Stimulated activated CD4-positive, alpha-beta T cell treated with anti-CD3 and anti-CD28 coated beads, TNF-alpha, amount 100 ng/mL, for 1 hour (primary cell): ENCODE measurements around the gene CCDC149.

ENCODE experiments used
- DNase-seq, 3 donors: peaks; one replicate each; pipeline ENCODE4 v3.0.0-alpha.2; 2020; ENCODE audit warnings: low read depth in 3 of 3, low spot score in 1 of 3

Gene CCDC149

DNA sequence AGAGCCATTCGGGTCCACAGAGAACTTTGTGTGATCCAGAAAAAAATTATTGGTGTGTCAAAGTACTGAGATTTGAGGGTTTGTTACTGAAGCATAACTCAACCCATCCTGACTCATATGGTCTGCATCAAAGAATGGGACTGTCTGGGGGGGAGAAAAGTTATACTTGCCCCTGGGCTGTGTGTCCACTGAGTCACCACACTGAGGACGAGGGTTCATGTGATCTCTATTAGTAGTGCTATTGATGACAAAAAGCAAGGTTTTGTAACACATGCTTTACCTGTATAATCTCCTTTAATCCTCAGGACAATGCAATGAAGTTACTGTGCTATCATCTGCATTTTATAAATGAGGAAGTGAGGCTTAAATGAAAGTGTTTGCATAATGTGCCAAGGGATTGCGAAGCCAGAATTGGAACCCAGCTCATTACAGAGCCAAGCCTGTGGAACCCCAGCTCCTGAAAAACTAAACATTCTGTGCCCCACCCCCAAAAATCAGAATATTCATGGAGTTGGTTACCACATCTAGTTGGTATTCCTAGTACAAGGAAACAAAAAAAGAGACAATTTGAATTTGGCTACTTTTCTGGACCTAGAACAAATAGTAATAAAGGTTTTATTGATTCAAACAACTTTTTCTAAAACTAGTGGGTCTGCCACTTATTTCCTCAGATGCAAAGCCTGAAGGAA, 31.2 kb downstream of the CCDC149 start:
- DNase-seq: no peak

DNA sequence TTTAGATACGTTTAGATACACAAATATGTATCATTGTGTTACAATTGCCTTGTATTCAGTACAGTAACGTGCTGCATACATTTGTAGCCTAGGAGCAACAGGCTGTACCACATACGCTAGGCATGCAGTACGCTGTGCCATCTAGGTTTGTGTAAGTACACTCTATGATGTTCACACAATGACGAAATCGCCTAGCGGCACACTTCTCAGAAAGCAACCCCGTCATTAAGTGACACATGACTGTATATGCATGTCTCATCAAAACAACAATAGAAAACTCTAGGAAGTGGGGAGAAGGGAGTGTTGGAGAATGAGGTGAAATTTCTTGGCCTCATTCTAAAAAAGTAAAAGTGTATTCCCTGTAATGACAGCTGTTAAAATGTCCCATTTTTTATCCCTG, 32.7 kb downstream of the CCDC149 start:
- no peak for DNase-seq

DNA sequence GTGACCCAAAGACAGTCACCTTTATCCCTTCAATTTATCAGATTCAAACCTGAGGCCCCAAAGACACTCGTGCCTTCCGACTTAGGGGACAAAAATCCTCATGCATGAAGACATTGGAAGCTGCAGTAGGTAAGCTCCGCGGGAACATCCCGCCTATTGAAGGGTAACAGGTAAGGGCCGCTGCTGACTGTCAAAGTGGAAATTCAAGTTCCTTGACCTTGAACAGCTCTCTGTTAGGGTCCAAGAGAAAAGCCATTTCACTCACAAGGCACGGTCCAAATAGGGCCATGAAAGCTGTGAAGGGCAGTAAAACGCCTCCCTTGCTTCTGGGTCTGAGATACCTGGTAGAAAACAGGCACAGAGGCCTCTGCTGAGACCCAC, 34.2 kb downstream of the CCDC149 start:
- no peak for DNase-seq

DNA sequence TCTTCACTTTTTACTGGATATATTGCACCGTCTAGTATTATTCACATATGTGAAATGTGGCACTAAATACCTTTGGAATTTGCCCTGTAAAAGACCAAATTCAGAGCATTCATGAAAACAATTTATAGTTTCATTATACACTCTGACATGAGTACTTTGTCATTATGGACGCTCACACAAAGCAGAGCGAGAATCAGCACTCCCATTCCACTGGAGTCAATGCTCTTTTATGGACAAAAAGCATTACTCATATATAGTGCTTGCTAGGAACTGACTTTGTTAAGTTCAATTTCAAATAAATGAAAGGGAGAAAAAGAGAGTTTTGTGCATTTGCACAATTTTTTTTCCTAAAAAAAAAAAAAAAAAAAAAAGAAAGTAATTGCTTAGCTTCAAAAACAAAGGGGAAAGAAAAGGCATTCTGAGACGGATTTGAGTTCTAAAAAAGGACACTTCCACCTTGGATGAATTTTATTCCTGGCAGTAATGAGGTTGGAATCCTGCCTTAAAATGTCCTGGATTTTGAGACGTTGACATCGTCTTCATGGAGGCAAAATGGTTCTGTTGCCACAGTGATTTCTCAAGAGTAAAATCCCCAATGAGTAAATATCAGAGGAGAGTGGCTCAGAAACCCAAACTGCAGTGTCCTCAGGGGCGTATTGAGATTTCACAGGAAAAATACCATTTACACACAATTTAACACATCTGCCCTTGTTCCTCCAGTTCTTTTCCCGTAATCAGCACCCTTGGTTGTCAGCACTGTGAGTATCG, 34.8 kb downstream of the CCDC149 start:
- DNase-seq: no peak

DNA sequence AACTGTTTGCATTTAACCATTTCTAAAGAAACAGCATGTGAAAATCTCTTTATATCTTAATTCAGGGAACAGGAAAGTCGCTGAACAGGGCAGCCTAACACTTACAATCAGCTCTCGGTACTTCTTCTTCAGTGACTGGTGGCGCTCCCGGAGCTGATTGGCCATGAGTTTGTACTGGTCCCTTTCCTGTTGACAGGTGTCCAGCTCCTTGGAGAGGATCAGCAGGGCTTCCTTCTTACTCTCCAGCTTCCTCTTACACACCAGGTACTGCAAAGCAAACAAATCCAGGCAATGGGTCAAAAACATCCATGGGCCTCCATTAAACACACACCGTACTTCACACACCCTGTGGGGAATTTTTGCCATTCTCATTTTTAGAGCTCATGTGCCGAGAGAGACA, 36.4 kb downstream of the CCDC149 start:
- DNase-seq: no peak

DNA sequence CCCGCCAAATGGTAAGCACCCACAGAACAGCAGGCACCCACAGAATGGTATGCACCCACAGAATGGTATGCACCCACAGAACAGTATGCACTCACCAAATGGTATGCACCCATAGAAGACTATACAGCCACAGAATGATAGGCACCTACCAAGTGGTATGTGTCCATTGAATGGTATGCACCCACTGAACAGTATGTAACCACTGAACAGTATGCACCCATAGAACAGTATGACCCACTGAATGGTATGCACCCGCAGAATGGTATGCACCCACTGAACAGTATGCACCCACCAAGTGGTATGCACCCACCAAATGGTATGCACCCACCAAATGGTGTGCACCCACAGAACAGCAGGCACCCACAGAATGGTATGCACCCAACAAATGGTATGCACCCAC, 40.1 kb downstream of the CCDC149 start:
- DNase-seq: no peak

DNA sequence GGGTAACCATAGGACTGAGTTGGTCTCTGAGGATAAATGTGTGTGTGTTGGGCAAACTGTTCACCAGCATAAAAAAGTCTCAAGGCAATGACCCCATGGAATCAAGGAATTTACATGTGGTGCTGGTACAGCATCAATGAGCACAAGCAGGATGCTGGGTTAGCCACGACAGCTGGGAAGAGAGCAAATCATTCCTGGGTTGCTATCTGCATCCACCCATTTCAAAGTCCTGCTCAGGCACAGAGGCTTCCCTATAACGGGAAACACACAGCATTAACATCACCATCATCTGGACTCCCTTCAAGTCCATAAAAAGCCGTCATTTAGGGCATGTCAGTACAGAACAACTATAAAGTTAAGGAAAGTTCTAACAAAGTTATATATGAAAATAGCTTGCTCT, 41.6 kb downstream of the CCDC149 start:
- no peak for DNase-seq

DNA sequence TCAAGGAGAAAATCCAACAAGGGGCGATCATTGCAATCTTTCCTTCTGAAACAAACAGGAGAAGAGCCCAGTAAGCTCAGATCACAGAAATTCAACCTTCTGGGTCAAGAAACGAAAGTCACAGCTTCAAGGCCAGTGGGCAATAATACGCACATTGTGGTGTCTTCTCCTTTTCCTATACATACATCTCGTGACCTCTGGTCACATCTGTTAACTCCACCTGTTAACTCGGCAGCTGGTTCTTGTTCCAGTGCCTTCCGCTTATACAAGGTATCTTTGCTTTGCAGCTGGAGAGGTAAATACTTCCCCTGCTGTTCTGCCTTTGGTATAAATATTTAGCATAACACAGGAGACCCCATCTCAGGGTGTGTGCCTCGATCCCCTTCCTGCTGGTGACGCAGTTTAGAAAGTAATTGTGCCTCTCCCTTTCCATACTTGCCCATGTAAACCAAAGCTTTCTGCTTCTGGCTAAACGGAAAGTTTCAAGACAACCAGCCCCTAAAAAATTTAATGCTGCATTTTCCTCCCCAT, 45.0 kb downstream of the CCDC149 start:
- no peak for DNase-seq

DNA sequence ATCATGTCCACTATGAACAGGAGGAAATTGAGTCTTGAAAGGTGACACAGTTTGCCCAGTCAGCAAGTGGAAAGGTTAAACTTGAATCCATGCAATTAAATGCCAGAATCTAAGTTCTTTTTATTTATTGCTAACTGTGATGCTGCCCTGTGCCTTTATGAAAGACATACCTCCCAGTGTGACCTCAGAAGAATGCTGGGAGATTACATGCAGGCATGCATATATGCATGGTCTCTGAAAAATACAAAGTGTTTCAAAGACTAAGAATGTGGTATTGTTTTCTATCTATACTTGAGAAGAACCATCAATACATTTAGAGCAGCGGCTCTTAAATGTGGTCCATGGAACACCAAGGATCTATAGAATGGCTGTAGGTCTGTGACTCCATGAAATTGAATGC, 45.6 kb downstream of the CCDC149 start:
- DNase-seq: no peak

DNA sequence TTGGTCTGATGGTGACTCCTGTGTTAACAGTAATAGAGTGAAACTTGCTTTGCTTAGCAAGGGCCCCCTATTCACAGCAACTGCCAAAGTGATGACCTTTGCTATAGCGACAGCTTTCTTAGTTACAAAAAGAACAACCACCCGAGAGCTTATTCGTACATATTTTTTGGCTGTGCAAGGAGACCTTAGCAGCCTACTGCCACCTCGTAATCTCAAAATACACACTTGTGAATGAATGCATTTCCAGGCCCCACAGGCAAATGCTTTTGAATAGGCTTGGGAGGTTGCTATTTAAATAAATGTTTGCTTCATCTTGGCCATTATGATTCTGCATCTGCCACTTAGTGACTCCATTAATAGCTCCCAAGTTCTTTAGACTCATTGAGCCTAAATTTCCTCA, 47.4 kb downstream of the CCDC149 start:
- DNase-seq: no peak

DNA sequence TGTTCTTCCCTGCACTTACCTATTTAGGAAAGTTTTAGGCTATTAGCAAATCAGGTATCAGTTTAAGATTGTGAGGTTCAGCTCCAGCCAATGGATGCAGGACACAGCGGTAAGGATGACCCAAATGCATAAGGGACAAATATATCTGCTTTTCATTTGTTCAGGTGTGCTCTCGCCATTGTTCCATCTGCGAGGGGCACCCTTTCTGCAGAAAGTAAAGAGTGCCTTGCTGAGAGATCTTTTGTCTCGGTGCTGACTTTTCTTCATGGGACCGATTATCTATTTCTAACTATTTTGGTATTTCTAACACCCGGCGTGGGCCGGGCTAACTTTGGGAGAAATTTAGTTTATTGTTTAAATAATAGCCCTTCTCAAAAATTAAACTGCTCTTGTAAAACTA, 49.0 kb downstream of the CCDC149 start:
- DNase-seq: no peak

DNA sequence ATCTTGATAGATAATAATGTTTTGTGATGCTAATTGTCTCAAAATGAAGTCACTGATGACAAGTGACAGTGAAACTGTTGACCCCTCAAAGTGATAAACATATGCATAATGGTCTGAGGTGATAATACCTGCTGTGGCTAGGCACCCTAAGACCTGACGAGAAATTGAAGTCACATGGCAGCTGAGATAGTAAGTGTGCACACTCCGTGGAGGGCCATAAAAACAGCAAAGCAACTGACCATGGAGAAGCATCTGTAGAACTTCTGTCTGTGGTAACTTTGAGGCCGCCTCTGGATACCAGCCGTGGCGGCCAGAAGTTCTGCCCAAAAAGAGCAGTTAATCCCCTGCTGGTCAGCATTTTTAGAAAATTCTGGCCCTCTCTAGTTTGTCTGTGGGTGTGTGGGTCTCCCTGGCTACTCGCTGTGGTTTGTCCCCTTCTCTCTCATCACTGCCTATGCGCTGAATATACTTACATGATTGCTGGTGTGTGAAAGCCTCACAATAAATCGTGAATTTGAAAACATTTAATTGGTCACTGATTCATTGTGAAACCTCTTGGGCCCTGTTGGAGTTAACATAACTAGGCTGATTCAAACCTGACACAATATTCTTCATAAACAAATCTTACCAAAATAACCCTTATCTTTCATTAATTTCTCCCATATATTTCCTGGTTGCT, 50.6 kb downstream of the CCDC149 start:
- DNase-seq: no peak

DNA sequence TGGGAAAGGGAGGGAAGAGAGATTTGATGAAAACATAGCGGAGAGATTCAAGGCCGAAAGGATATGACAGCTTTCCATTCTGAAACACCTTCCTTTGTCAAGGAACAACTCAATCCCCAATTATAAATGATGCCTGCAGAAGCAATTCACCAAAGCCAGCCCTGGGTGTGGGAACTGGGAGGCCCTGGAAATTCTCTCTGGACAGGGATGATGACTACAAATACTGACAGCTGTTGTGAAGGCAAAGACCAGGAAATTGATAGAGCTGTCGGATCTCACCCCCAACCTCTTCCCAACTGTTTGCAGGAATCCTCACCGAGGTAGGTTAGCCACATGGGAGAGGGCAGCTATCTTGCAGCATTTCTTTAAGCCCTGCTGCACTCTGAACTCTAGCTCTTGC, 54.3 kb downstream of the CCDC149 start:
- DNase-seq: no peak

DNA sequence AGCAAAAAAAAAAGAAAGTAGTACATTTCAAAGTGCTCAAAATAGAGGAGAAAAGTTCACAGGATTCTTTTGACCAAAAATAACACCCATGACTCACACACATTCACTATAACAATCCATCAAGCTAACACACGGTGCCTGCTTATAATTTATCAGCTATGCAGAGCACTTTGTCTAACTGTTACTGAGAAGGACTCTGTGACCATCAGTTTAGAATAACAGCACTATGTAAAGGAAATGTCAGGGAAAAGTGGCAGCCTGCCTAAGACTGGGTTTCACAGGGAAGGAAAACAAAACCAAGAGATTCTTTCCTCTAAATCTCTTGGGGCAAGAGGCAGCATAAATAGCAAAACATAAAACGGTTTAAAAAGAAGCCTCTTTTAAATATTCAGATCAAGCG, 54.8 kb downstream of the CCDC149 start:
- DNase-seq: no peak

DNA sequence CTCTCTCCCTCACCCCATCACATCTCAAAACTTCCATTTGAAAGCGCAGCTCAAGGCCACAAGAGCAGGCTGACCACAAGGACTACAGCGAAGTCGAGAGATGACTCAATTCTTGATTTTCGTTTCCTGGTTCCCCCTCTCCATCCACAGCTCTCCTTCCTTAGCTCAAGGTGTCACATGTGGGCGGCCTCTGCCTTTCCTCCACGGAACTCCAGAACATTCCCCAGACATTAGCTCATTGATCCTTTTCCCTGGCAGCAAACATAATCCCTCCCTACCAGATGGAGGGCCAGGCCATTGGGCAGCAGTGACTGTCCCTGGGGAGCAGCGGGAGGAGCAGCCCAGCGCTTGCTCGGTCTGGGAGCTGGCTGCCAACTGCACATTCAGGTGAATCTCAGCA, 56.3 kb downstream of the CCDC149 start:
- DNase-seq: no peak

DNA sequence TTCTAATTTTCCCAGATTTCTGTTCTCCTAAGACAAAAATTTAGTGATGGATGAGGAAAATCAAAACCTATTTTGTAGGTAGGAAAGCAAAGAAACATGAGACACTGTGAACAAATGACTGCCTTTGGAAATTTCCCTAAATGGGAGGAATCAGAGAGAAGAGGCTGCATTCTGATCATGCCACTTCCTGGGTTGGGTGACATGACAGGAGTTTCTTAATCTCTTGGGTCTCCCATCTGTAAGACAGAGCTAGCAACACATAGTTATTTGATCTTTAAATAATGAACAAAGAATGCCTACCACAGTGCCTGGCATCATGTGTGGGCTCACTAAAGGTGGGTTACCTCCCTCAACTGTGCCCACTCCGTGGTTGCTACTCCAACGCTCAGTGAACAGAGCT, 57.1 kb downstream of the CCDC149 start:
- DNase-seq: no peak

DNA sequence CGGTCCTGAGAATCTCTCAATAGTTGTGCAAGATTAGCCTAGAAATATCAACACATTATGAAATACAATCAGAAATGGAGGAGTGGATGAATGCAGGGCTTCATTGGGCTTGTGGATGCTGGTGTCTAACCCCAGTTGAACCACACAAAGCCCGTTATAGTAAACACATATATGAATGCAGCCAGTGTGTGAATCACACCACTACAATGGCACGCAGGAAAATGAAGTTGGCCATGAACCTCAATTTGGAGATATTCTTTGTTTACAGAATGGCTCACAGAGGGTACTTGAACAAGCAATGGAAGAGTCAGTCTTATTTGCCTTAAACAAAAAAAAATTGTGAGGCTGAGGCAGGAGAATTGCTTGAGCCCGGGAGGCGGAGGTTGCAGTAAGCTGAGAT, 59.7 kb downstream of the CCDC149 start:
- no peak for DNase-seq

DNA sequence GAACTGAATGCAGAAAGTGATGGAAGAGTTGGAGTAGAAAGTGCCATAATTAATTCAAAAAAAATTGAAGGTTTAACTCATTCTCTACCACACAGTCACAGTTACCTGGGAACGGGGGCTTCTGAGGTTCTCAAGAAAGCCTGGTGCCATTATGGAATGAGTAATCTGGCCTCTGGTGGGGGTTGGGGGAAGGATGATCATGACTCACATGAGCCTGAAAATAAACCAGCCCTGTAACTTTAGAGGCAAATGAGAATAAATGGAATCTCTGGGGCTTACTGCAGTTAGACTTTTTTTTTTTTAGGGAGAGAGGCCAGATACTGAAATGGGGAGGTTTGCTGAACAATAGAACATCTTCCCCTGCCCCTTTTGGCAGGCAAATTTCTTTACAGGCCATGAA, 62.2 kb downstream of the CCDC149 start:
- no peak for DNase-seq

DNA sequence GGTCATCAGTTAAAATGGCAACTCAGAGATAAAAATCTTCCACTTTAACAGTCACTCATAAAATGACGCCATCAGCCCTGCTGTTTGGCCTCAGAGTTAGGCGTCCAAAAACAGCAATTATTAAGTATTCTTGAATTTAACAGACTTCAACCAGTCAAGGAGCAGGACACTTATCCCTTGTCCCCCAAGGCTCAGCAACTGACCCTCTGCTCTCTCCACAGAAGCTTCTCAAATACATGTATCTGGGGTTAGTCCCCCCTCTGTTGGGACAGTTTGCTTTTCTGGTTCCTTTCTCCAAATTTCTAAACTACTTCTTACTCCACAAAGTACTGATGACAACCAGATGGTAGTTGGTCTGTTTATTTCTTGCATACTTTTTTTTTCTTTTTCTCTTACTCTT, 63.1 kb downstream of the CCDC149 start:
- no peak for DNase-seq

DNA sequence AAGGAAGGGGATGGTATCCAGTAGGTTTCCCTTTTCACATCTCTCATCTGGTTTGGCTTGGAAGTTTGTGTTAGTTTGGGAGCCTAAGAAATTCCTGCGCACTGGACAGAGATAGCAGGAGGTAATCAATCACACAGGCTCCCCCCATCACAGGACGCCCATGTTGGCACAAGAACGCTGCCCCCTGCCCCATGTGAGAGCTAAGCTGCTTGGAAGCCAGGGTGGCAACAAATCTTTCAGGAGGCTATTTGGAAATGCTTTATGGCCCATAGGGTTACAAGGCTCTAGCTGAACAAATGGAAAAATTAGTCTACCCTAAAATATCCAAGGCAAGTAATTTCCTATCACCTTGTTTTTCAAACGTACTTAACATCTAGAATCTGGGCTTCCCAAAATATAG, 63.5 kb downstream of the CCDC149 start:
- no peak for DNase-seq

DNA sequence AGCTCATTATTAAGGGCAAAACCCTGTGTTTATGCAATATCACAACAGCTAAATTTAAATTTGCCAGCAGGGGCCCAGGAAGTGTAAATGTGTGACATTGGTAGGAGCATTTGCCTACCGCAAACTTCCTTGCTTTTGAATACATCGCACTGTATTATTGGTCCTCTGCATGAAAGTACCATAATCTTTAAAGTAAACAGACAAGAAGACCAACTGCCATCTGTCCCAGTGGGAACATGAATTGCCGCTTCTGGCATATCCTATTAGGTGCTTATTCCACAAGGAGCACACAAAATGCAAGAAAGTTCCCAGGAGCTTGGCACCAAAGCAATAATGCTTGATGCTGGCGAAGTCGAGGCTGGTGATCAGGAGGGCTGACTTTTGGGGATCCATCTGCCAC, 66.1 kb downstream of the CCDC149 start:
- no peak for DNase-seq

DNA sequence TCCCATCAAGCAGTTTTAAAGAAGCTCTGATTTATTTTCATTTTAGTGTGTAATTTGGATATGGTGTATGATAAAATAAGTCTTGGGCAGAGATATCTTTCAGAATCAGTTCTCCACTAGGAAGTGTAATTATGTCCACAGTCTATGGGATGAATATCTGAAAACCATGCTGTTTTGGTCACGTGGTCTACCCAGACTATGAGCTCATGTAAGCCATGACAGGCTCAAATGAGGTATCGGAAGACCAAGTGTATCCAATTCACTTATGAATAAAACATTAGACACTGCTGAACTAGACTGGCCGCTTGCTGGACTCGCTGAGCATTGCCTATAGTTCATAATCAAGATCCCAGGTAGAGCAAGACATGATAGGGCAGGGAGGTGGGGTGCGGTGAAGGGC, 66.9 kb downstream of the CCDC149 start:
- no peak for DNase-seq
